ENCODE results near the gene DCDC2C.

GRCh38 chr2:3784731-3785130 is 81.4 kb downstream of the DCDC2C start:
- TF ChIP-seq CTCF (conservative IDR thresholded peaks at IDR 0.05; ENCODE audit: low read depth, low read length) (no peak), EZH2 (IDR thresholded peaks at IDR 0.05; ENCODE audit: borderline replicate concordance, low read depth, low read length, poor library complexity, severe bottlenecking) (no peak)

Measured in A673 (cell line).